A673 (cell line): ENCODE data around the gene CEND1.

Source experiments
- CTCF ChIP-seq: fragments of 300-800, 200-600 bp; sonication (generic); conservative IDR thresholded peaks from 2 replicates; pipeline ENCODE4 v1.5.1; 2017; ENCODE audit warnings: low read depth, mild to moderate bottlenecking, antibody characterized with exemption, low read length, moderate library complexity, mixed read lengths
- EZH2 ChIP-seq: fragments of 200-600 bp; sonication (generic); IDR thresholded peaks from 2 replicates; pipeline ENCODE4 v1.6.1; 2017; ENCODE audit warnings: borderline replicate concordance, low read depth, mild to moderate bottlenecking, mixed read lengths, antibody characterized with exemption, low read length; ENCODE audit not compliant: poor library complexity, severe bottlenecking

- TF ChIP-seq CTCF (no peak), EZH2 (no peak)
Measured at GRCh38 chr11:808427-809286, 18.8 kb upstream of the CEND1 start.
